HG03354 (cell line): ENCODE results near the gene MINDY3.
"Not testable (repeated sequence)": the region's sequence is repeated elsewhere in the genome, so short reads cannot be mapped to it uniquely, and the experiment has no call there.

Experiments used
- ATAC-seq: cut with Tn5 transposase; IDR thresholded peaks from one replicate; pipeline ENCODE4 v1.9.1; 2021; ENCODE audit warnings: mild to moderate bottlenecking; ENCODE audit not compliant: unreplicated experiment, poor library complexity, severe bottlenecking

The MINDY3 gene

DNA sequence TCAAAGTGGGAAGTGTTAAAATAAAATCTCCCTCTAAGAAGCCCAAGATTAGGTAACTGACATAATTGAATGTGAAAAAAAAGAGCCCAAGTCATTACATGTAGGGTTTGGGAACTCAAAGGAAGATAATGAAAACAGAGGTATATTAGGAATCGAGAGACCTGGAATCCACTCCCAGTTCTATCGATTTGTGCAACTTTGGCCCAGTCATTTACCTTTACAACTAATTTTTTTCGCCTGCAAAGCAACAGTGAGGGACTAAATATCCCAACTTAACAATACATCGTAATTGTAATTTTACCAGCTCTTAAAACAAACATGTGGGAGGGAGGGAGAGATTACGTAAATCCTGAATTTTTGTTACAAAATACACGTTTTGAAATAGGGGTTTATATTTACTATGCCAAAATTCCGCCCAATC lies 1.4 kb downstream of the MINDY3 start:
- ATAC-seq = no peak

DNA sequence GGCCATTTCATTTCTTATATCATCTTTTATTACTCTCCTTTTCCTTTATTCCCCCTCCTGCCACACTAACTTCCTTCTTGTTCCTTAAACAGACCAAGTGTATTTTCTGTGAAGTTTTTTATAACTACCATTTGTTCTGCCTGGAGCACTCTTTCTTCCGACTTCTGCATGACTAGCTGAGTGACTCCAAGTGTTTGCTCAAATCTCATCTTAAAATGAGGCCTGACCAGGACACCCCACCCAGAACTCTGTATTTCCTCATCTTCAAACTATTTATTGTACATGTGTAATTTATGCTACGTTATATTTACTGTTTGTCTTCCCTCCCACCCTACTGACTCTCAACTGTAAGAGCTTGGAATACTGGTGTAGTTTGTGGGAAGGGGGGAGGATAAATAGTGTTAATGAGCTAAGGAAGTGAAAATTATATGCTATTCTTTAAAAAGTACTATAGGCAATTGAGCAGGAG lies 3.2 kb downstream of the MINDY3 start:
- ATAC-seq = no peak

GRCh38 chr10:15856328-15857015 lies 3.8 kb downstream of the MINDY3 start:
- ATAC-seq = no peak

DNA sequence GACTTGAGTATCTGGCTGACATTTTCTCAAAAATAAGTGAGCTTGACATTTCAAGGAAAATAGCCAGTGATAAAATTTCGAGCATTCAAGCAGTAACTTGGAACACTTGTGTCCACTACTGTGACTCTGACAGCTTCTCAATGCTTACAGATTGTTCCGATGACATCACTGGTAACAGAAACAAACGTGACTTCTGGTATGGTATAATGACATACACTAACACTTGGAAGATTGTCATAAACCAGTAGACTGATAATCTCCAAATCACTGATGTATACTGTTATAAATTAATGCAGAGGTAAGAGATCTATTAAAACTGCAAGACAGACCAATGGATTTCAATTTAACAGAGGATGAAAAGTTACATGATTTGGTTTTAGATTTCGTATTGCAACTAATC lies 6.5 kb downstream of the MINDY3 start:
- no peak for ATAC-seq

- no peak for ATAC-seq
Observed at GRCh38 chr10:15852111-15852557, 8.2 kb downstream of the MINDY3 start.

DNA sequence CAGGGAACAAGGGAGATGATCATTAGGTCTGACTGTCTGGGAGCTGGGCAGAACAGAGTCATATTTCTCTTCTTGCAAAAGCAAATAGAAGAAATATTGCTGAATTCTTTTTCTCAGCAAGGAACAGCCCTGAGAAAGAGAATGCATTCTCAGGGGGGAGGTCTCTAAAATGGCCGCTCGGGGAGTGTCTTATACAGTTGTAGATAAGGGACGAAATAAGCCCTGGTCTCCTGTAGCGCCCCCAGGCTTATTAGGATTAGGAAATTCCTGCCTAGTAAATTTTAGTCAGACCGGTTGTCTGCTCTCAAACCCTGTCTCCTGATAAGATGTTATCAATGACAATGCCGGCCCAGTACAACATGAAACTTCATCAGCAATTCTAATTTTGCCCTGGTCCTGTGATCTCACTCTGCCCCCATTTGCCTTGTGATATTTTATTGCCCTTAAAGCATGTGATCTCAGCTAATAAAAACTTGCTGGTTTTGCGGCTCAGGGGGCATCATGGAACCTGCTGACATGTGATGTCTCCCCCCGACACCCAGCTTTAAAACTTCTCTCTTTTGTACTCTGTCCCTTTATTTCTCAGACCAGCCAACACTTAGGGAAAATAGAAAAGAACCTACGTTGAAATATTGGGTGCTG lies 9.8 kb downstream of the MINDY3 start:
- not testable (repeated sequence) for ATAC-seq

GRCh38 chr10:15849316-15849715 lies 11.0 kb downstream of the MINDY3 start:
- ATAC-seq = no peak

DNA sequence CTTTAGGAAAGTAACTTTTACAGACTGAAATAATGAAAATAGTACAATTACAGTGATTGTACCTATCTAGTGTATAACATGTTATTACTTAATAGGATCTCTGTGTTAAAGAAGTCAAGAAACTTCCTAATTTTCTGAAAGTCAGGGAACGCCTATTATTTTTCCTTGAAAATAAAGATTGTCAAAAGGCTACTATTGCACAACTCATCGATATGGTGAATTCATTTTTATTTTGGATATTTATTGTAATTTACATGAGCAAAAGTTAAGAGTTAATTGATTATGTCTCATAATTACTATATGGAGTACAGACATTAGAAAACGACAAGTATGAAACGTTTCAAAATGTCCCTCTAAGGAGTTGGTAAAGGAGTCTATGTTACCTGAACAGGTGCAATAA lies 12.8 kb downstream of the MINDY3 start:
- no peak for ATAC-seq

DNA sequence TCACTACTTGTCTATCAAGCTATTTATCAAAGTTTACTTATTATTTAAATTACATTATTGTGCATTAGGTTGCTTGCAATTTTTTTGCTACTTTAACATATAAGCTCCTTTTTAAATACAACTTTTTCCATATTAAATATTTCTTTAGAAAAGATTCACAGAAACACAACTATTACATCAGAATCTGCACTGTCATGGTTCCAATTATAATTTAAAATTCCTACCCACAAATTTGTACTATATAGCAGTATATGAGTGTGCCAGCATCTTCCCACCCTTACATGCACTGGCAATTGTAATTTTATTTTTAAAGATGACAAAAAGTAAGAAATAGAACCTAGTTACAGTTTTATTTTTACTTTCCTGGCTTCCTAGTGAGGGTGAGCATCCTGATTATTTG lies 15.8 kb downstream of the MINDY3 start:
- ATAC-seq = no peak

DNA sequence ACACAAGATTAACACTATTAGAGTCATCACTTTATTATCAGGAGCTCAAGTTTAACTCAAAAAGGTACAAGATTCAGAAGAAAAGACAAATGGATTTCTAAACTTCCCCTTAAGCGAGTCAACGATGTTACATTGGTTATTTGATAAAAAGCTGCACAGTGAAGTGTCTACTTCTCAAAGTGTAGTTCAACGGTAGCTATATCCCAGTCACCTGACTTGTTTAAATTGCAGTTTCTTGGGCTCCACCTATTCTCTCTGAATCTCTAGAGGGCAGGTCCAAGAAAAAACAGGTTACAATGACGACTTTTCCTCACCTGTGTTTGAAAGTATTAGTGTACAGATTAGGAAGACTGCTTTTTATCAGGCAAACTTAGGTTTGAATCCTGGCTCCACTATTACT lies 16.6 kb downstream of the MINDY3 start:
- no peak for ATAC-seq

- ATAC-seq = no peak
Observed at GRCh38 chr10:15842556-15843169, 17.6 kb downstream of the MINDY3 start.

- ATAC-seq = no peak
Observed at GRCh38 chr10:15841696-15842095, 18.6 kb downstream of the MINDY3 start.

GRCh38 chr10:15836807-15837206 lies 23.5 kb downstream of the MINDY3 start:
- ATAC-seq = no peak

DNA sequence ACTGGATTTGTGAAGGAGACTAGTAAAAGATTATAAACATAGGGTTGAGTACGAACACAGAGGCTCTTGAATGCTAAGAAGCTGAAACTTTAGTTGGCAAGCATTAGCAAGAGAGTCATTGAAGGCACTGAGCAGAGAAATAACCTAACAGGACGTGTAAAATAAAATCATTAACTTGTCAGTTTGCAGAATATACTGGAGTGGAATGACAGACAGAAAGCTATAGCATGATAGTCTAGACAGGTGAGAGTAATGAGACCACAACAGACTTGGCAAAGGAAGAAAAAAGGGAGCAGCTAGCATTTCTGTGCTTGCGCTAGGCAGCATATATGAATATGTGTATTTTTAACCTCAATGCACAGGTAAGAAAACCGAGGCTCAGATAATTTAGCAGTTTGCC lies 30.8 kb downstream of the MINDY3 start:
- no peak for ATAC-seq

GRCh38 chr10:15824498-15824897 lies 35.8 kb downstream of the MINDY3 start:
- ATAC-seq = no peak

- ATAC-seq = no peak
Observed at GRCh38 chr10:15822131-15822530, 38.2 kb downstream of the MINDY3 start.

GRCh38 chr10:15821046-15821683 lies 39.1 kb downstream of the MINDY3 start:
- no peak for ATAC-seq

GRCh38 chr10:15817409-15818046 lies 42.8 kb downstream of the MINDY3 start:
- no peak for ATAC-seq

DNA sequence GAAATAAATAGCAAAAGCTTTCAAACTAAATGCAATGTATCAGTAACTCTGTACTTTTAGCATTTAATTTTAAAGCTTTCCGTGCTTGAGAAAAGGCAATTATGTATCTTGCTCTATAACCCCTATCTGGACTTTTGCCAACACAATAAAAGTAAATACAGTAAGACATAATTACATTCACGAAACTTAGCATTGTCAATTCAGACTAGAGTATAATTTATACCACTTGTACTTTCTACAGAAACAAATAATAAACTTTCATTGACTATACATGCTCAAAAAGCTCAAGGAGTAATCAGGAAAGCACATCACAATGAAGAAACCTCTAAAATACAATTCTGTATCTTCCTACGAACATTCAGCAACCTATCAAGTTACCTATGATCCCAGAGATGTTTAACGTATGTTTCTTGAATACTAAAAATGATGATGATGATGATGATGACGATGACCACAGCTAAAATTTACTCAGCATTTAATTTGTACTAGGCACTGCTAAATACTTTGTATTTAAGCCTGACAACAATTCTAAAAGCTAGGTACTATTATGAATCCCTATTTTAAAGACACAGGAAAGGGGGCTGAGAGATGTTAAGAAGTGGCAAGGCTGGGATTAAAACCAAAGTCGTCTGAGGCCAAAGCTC lies 44.9 kb downstream of the MINDY3 start:
- ATAC-seq = no peak

DNA sequence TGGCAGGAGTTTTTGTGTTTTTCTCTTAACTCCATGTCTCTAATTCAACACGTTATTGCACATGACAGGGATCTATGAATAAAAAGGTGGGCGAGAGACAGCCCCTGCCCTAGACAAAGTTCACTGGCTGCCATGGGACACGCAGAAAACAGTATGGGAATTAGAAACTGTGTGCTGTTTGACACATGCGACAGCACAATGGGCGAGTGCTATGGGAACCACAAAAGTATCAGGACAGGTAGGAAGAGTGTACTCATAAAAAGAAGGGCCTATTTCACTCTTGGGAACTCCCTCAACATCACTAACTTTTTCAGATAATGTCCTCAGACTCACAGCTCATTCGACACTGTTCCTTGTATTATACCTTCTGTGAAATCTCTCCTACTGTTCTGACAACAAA lies 45.7 kb downstream of the MINDY3 start:
- ATAC-seq = peak; percentile 47
